ENCODE data around the gene HTT. TPM values are rescaled to one million over a fixed set of nuclear protein-coding genes. Genes with fewer than 3 reads are reported as not detected.
A peak's percentile ranks its signal among the peaks of the same experiment; 100 is the strongest.

The HTT gene
- total and polyA plus RNA-seq, 2 of the 13 experiments (the other 11 are each of a cell fraction or from before 2014, with no cell fraction given): 17.5 to 19.5 TPM

DNA sequence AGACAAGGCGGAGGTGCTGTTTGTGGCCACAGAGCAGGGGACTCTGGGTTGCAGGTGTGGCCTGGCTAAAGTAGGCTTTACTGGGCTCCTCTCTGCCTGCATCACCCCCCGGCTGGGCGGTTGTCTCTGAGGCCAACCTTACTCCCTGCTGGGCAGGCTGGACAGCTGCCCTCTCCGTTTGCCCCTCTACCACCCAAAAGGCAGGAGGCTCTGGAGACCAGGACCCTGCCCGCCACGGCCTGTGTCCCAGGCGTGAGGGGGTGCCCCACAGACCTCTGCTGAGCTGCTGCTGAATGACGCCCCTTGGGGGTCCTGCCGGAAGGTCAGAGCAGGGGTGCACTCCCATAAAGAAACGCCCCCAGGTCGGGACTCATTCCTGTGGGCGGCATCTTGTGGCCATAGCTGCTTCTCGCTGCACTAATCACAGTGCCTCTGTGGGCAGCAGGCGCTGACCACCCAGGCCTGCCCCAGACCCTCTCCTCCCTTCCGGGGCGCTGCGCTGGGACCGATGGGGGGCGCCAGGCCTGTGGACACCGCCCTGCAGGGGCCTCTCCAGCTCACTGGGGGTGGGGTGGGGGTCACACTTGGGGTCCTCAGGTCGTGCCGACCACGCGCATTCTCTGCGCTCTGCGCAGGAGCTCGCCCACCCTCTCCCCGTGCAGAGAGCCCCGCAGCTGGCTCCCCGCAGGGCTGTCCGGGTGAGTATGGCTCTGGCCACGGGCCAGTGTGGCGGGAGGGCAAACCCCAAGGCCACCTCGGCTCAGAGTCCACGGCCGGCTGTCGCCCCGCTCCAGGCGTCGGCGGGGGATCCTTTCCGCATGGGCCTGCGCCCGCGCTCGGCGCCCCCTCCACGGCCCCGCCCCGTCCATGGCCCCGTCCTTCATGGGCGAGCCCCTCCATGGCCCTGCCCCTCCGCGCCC, 1.1 kb upstream of the HTT start (continued):
- no peak for TF ChIP-seq ZNF766 (CRISPR knock-in tag; IDR thresholded peaks at IDR 0.05; ENCODE audit: borderline replicate concordance)
- TF ChIP-seq, protein P1, sequence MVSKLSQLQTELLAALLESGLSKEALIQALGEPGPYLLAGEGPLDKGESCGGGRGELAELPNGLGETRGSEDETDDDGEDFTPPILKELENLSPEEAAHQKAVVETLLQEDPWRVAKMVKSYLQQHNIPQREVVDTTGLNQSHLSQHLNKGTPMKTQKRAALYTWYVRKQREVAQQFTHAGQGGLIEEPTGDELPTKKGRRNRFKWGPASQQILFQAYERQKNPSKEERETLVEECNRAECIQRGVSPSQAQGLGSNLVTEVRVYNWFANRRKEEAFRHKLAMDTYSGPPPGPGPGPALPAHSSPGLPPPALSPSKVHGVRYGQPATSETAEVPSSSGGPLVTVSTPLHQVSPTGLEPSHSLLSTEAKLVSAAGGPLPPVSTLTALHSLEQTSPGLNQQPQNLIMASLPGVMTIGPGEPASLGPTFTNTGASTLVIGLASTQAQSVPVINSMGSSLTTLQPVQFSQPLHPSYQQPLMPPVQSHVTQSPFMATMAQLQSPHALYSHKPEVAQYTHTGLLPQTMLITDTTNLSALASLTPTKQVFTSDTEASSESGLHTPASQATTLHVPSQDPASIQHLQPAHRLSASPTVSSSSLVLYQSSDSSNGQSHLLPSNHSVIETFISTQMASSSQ (IDR thresholded peaks at IDR 0.05; ENCODE audit: low read depth): no peak
- TF ChIP-seq, protein P1 (CRISPR knock-in tag; IDR thresholded peaks at IDR 0.05; ENCODE audit: borderline replicate concordance): no peak
- TF ChIP-seq, protein P2, sequence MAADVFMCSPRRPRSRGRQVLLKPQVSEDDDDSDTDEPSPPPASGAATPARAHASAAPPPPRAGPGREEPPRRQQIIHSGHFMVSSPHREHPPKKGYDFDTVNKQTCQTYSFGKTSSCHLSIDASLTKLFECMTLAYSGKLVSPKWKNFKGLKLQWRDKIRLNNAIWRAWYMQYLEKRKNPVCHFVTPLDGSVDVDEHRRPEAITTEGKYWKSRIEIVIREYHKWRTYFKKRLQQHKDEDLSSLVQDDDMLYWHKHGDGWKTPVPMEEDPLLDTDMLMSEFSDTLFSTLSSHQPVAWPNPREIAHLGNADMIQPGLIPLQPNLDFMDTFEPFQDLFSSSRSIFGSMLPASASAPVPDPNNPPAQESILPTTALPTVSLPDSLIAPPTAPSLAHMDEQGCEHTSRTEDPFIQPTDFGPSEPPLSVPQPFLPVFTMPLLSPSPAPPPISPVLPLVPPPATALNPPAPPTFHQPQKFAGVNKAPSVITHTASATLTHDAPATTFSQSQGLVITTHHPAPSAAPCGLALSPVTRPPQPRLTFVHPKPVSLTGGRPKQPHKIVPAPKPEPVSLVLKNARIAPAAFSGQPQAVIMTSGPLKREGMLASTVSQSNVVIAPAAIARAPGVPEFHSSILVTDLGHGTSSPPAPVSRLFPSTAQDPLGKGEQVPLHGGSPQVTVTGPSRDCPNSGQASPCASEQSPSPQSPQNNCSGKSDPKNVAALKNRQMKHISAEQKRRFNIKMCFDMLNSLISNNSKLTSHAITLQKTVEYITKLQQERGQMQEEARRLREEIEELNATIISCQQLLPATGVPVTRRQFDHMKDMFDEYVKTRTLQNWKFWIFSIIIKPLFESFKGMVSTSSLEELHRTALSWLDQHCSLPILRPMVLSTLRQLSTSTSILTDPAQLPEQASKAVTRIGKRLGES (CRISPR knock-in tag; IDR thresholded peaks at IDR 0.05; ENCODE audit: borderline replicate concordance): no peak
- TF ChIP-seq SYNCRIP (IDR thresholded peaks at IDR 0.05; ENCODE audit: insufficient read depth, low read depth, low read length): no peak
- TF ChIP-seq ZBTB14 (CRISPR knock-in tag; IDR thresholded peaks at IDR 0.05): 0 out of 2 replicates have a peak, but pooled peaks have one; percentile 43
- TF ChIP-seq ZNF251 (CRISPR knock-in tag; IDR thresholded peaks at IDR 0.05): no peak
- no peak for TF ChIP-seq ZNF547 (CRISPR knock-in tag; IDR thresholded peaks at IDR 0.05)
- TF ChIP-seq KDM4B (CRISPR knock-in tag; IDR thresholded peaks at IDR 0.05): no peak
- TF ChIP-seq SNAPC4 (CRISPR knock-in tag; IDR thresholded peaks at IDR 0.05): no peak
- no peak for TF ChIP-seq RNF219 (CRISPR knock-in tag; IDR thresholded peaks at IDR 0.05)

Data from HepG2 (cell line).